Neural cell (in vitro differentiated cells): ENCODE measurements around the gene MBNL3. TPM values are rescaled to one million over a fixed set of nuclear protein-coding genes. Genes with fewer than 3 reads are reported as not detected.

ENCODE experiments used
- H2AFZ ChIP-seq: fragments of 200-600, 300-800 bp; sonication (generic), shearing (Covaris generic); 2 replicates; pipeline ENCODE4 v1.6.0; 2014; ENCODE audit warnings: low read depth, mild to moderate bottlenecking, antibody characterized with exemption, low read length, moderate library complexity
- H3F3A ChIP-seq: fragments of 200-600 bp; shearing (Covaris generic); 2 replicates; pipeline ENCODE4 v1.6.1; 2016; ENCODE audit warnings: mild to moderate bottlenecking, moderate library complexity, mixed read lengths, antibody characterized with exemption, low read length; ENCODE audit not compliant: insufficient read depth, poor library complexity, severe bottlenecking
- H3K27ac ChIP-seq: fragments of 200-600, 300-800 bp; sonication (generic), shearing (Covaris generic); 2 replicates; pipeline ENCODE4 v1.5.1; 2014; ENCODE audit warnings: mild to moderate bottlenecking, low read length, moderate library complexity
- H3K27me3 ChIP-seq: fragments of 300-800, 200-600 bp; sonication (generic), shearing (Covaris generic); 2 replicates; pipeline ENCODE4 v1.6.0; 2014; ENCODE audit warnings: mild to moderate bottlenecking, low read depth, low read length, moderate library complexity; ENCODE audit not compliant: insufficient read depth
- H3K36me3 ChIP-seq: fragments of 300-800, 200-600 bp; sonication (generic), shearing (Covaris generic); 2 replicates; pipeline ENCODE4 v1.5.1; 2014; ENCODE audit warnings: mild to moderate bottlenecking, antibody characterized with exemption, low read length, moderate library complexity; ENCODE audit not compliant: insufficient read depth
- H3K4me2 ChIP-seq: fragments of 300-800, 200-600 bp; sonication (generic), shearing (Covaris generic); 2 replicates; pipeline ENCODE4 v1.6.0; 2014; ENCODE audit warnings: mild to moderate bottlenecking, low read length
- H3K4me3 ChIP-seq: fragments of 300-800, 200-600 bp; sonication (generic), shearing (Covaris generic); 2 replicates; pipeline ENCODE4 v1.5.1; 2014; ENCODE audit warnings: mild to moderate bottlenecking, low read length, moderate library complexity
- H3K79me2 ChIP-seq: fragments of 200-600 bp; shearing (Covaris generic); replicated peaks from 2 replicates; pipeline ENCODE4 v1.6.0; 2014; ENCODE audit warnings: mild to moderate bottlenecking, low read length, moderate library complexity; ENCODE audit not compliant: insufficient read depth
- H3K9ac ChIP-seq: fragments of 300-800, 200-600 bp; sonication (generic), shearing (Covaris generic); 2 replicates; pipeline ENCODE4 v1.6.1; 2016; ENCODE audit warnings: mild to moderate bottlenecking, low read length, mixed read lengths
- H3K9me2 ChIP-seq: fragments of 200-600 bp; shearing (Covaris generic); 2 replicates; pipeline ENCODE4 v1.6.1; 2016; ENCODE audit warnings: mild to moderate bottlenecking, low read length, mixed read lengths; ENCODE audit not compliant: insufficient read depth
- H3K9me3 ChIP-seq: fragments of 200-600, 300-800 bp; sonication (generic), shearing (Covaris generic); 2 replicates; pipeline ENCODE4 v1.6.1; 2016; ENCODE audit warnings: mild to moderate bottlenecking, mixed run types, low read length, moderate library complexity, mixed read lengths
- H4K20me1 ChIP-seq: fragments of 200-600 bp; shearing (Covaris generic); 2 replicates; pipeline ENCODE4 v1.6.1; 2016; ENCODE audit warnings: mild to moderate bottlenecking, mixed run types; ENCODE audit not compliant: insufficient read depth
- EP300 ChIP-seq: fragments of 450-650 bp; conservative IDR thresholded peaks from 2 replicates; pipeline ENCODE4 v1.6.1; 2014; ENCODE audit warnings: antibody characterized with exemption, mild to moderate bottlenecking, moderate library complexity; ENCODE audit not compliant: poor library complexity, severe bottlenecking
- EZH2 ChIP-seq: fragments of 200-600, 300-800 bp; shearing (Covaris generic), sonication (generic); IDR thresholded peaks from 2 replicates; pipeline ENCODE4 v1.6.1; 2014; ENCODE audit warnings: antibody characterized with exemption, low read length, borderline replicate concordance, mild to moderate bottlenecking; ENCODE audit not compliant: insufficient read depth, poor library complexity, severe bottlenecking
- MXI1 ChIP-seq: fragments of 450-650 bp; conservative IDR thresholded peaks from 2 replicates; pipeline ENCODE4 v1.6.1; 2014; ENCODE audit warnings: antibody characterized with exemption, mild to moderate bottlenecking; ENCODE audit not compliant: poor library complexity, severe bottlenecking
- POLR2AphosphoS5 ChIP-seq: IDR thresholded peaks from 2 replicates; pipeline ENCODE4 v1.6.1; 2012
- RAD21 ChIP-seq: fragments of 450-650 bp; conservative IDR thresholded peaks from 2 replicates; pipeline ENCODE4 v1.6.1; 2014; ENCODE audit warnings: antibody characterized with exemption, mild to moderate bottlenecking, moderate library complexity
- SMC3 ChIP-seq: fragments of 450-650 bp; conservative IDR thresholded peaks from 2 replicates; pipeline ENCODE4 v1.6.1; 2014; ENCODE audit warnings: antibody characterized with exemption, mild to moderate bottlenecking, moderate library complexity; ENCODE audit not compliant: poor library complexity
- TAF1 ChIP-seq: IDR thresholded peaks from 2 replicates; pipeline ENCODE4 v1.6.1; 2012; ENCODE audit warnings: low read depth
- polyA plus RNA-seq: library from polyadenylated mRNA; depleted of rRNA; stranded (reverse); fragments of >200 nt; gene quantifications from 2 replicates; pipeline ENCODE4 v1.2.3, GENCODE V29; 2014
- TF ChIP-seq, protein P1 (sequence below): fragments of 450-650 bp; IDR thresholded peaks from 2 replicates; pipeline ENCODE4 v1.5.1; 2014; ENCODE audit warnings: antibody characterized with exemption, mild to moderate bottlenecking, moderate library complexity; ENCODE audit not compliant: poor library complexity, severe bottlenecking
- TF ChIP-seq, protein P2 (sequence below): IDR thresholded peaks from 2 replicates; pipeline ENCODE4 v1.6.1; 2012; ENCODE audit warnings: borderline replicate concordance

The MBNL3 gene
- polyA plus RNA-seq, 1 donor from 2014 or later, result 0.09 TPM

DNA sequence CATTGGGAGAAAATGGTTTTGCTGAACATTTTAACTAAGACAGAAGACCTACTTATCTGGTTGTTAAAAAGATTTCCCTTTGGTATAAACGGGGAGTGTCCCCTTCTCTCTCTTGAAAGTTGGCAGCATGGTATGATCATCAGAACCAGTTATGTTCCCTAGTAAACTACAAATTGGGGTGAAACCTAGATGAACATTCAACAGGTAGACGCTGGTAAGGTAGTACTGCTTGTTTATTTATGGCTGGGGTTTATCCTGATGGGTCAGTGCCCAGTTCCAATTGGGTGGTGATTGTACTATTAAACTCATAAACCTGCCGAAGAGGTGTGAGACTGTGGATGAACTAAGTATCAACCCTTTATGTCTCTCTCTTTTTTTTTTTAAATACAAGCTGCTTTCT lies 100.5 kb downstream of the MBNL3 start:
- Histone ChIP-seq H3K9me2 (no peaks in the 10 kb centered on the region), H3K4me3 (no peak overlapping the region), H3K79me2 (no peaks in the 10 kb centered on the region), H2AFZ (no peak overlapping the region), H3K9ac (no peak overlapping the region), H3K27me3 (no peaks in the 10 kb centered on the region), H3K36me3 (no peaks in the 10 kb centered on the region), H3K9me3 (no peaks in the 10 kb centered on the region), H3K4me2 (no peak overlapping the region), H3K27ac (no peak overlapping the region), H4K20me1 (no peaks in the 10 kb centered on the region), H3F3A (no peaks in the 10 kb centered on the region)
- TF ChIP-seq, protein P1, sequence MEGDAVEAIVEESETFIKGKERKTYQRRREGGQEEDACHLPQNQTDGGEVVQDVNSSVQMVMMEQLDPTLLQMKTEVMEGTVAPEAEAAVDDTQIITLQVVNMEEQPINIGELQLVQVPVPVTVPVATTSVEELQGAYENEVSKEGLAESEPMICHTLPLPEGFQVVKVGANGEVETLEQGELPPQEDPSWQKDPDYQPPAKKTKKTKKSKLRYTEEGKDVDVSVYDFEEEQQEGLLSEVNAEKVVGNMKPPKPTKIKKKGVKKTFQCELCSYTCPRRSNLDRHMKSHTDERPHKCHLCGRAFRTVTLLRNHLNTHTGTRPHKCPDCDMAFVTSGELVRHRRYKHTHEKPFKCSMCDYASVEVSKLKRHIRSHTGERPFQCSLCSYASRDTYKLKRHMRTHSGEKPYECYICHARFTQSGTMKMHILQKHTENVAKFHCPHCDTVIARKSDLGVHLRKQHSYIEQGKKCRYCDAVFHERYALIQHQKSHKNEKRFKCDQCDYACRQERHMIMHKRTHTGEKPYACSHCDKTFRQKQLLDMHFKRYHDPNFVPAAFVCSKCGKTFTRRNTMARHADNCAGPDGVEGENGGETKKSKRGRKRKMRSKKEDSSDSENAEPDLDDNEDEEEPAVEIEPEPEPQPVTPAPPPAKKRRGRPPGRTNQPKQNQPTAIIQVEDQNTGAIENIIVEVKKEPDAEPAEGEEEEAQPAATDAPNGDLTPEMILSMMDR, result no peak
- TF ChIP-seq TAF1, result no peak
- TF ChIP-seq MXI1, result no peak
- TF ChIP-seq, protein P2, sequence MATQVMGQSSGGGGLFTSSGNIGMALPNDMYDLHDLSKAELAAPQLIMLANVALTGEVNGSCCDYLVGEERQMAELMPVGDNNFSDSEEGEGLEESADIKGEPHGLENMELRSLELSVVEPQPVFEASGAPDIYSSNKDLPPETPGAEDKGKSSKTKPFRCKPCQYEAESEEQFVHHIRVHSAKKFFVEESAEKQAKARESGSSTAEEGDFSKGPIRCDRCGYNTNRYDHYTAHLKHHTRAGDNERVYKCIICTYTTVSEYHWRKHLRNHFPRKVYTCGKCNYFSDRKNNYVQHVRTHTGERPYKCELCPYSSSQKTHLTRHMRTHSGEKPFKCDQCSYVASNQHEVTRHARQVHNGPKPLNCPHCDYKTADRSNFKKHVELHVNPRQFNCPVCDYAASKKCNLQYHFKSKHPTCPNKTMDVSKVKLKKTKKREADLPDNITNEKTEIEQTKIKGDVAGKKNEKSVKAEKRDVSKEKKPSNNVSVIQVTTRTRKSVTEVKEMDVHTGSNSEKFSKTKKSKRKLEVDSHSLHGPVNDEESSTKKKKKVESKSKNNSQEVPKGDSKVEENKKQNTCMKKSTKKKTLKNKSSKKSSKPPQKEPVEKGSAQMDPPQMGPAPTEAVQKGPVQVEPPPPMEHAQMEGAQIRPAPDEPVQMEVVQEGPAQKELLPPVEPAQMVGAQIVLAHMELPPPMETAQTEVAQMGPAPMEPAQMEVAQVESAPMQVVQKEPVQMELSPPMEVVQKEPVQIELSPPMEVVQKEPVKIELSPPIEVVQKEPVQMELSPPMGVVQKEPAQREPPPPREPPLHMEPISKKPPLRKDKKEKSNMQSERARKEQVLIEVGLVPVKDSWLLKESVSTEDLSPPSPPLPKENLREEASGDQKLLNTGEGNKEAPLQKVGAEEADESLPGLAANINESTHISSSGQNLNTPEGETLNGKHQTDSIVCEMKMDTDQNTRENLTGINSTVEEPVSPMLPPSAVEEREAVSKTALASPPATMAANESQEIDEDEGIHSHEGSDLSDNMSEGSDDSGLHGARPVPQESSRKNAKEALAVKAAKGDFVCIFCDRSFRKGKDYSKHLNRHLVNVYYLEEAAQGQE, result no peak
- TF ChIP-seq EP300, result no peak
- TF ChIP-seq POLR2AphosphoS5, result no peak
- no peak for TF ChIP-seq EZH2
- no peak for TF ChIP-seq SMC3
- TF ChIP-seq RAD21, result no peak

DNA sequence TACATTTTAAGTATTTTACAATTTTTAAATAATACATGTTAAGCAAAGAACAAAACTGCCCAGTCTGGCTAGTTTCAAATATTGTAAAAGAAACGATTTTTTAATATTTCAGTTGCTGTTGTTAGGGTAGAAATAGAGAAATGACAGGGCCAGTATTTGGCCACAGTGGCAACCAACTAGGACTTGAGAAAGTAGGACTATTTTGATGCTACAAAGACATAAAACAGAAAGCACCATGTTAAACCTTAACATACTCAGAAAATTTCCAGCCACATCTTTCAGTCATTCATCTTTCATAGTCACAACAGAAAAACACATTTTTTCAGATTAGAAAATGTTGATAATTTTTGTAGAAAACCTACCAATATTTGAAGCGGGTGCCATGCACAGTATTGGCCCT lies 104.5 kb downstream of the MBNL3 start:
- Histone ChIP-seq H3F3A (no peaks in the 10 kb centered on the region), H3K4me3 (no peak overlapping the region), H3K79me2 (no peaks in the 10 kb centered on the region), H3K9ac (no peak overlapping the region), H4K20me1 (no peaks in the 10 kb centered on the region), H3K4me2 (no peak overlapping the region), H3K27me3 (no peaks in the 10 kb centered on the region), H2AFZ (no peak overlapping the region), H3K36me3 (no peaks in the 10 kb centered on the region), H3K9me3 (no peaks in the 10 kb centered on the region), H3K9me2 (no peaks in the 10 kb centered on the region), H3K27ac (no peak overlapping the region)
- TF ChIP-seq EZH2, result no peak
- TF ChIP-seq EP300, result no peak
- TF ChIP-seq, protein P1, result no peak
- TF ChIP-seq TAF1, result no peak
- TF ChIP-seq, protein P2, result no peak
- no peak for TF ChIP-seq POLR2AphosphoS5
- TF ChIP-seq SMC3, result no peak
- no peak for TF ChIP-seq RAD21
- no peak for TF ChIP-seq MXI1
